GM18519 (cell line): Measurements from ENCODE around the gene UBL3.

Experiments used
- ATAC-seq: cut with Tn5 transposase; IDR thresholded peaks from one replicate; pipeline ENCODE4 v1.9.1; 2021; ENCODE audit warnings: mild to moderate bottlenecking, moderate library complexity; ENCODE audit not compliant: unreplicated experiment, low FRiP score

UBL3 gene

GRCh38 chr13:29850213-29850898 lies at the start of gene UBL3:
Gene UBL3 (minus strand): TSS chr13:29850617. CDS start chr13:29849538, 1,079 bp downstream.
- ATAC-seq: peak; percentile 59

GRCh38 chr13:29897102-29897501 lies 46.7 kb upstream of the UBL3 start:
- no peak for ATAC-seq

- no peak for ATAC-seq
These were observed 43.0 kb upstream of the UBL3 start for GRCh38 chr13:29893438-29893837.

- ATAC-seq: no peak
These were observed 41.7 kb upstream of the UBL3 start for GRCh38 chr13:29892151-29892550.

- no peak for ATAC-seq
These were observed 38.7 kb upstream of the UBL3 start for GRCh38 chr13:29889111-29889510.

- ATAC-seq: no peak
These were observed 37.9 kb upstream of the UBL3 start for GRCh38 chr13:29888306-29888705.

- no peak for ATAC-seq
These were observed 37.3 kb upstream of the UBL3 start for GRCh38 chr13:29887686-29888085.

GRCh38 chr13:29887030-29887557 lies 36.7 kb upstream of the UBL3 start:
- ATAC-seq: no peak

- no peak for ATAC-seq
These were observed 36.0 kb upstream of the UBL3 start for GRCh38 chr13:29886446-29886845.

GRCh38 chr13:29885989-29886388 lies 35.6 kb upstream of the UBL3 start:
- ATAC-seq: no peak

GRCh38 chr13:29884671-29885430 lies 34.4 kb upstream of the UBL3 start:
- ATAC-seq: no peak

GRCh38 chr13:29883941-29884518 lies 33.6 kb upstream of the UBL3 start:
- ATAC-seq: no peak

GRCh38 chr13:29882076-29882475 lies 31.7 kb upstream of the UBL3 start:
- ATAC-seq: no peak

GRCh38 chr13:29878101-29878500 lies 27.7 kb upstream of the UBL3 start:
- ATAC-seq: no peak

- ATAC-seq: no peak
These were observed 27.1 kb upstream of the UBL3 start for GRCh38 chr13:29877456-29878078.

GRCh38 chr13:29875646-29876045 lies 25.2 kb upstream of the UBL3 start:
- no peak for ATAC-seq

GRCh38 chr13:29868581-29868980 lies 18.2 kb upstream of the UBL3 start:
- no peak for ATAC-seq

GRCh38 chr13:29865934-29866333 lies 15.5 kb upstream of the UBL3 start:
- ATAC-seq: no peak

GRCh38 chr13:29861694-29862110 lies 11.3 kb upstream of the UBL3 start:
- ATAC-seq: no peak

- ATAC-seq: no peak
These were observed 9.6 kb upstream of the UBL3 start for GRCh38 chr13:29859971-29860370.

- ATAC-seq: no peak
These were observed 8.2 kb upstream of the UBL3 start for GRCh38 chr13:29858667-29859066.
